Astrocyte (in vitro differentiated cells and primary cell): ENCODE measurements around the gene LAG3. TPM values are rescaled to one million over a fixed set of nuclear protein-coding genes. Genes with fewer than 3 reads are reported as not detected.

Source experiments
- DNase-seq: peaks from one replicate; pipeline ENCODE4 v3.0.0-alpha.2; 2010; ENCODE audit warnings: low read depth
- FAIRE-seq: peaks from 2 replicates; lab custom pipeline; 2011; peaks lifted over from hg19 to GRCh38; lab: Jason Lieb, UNC
- H2AFZ ChIP-seq: 2 replicates; pipeline ENCODE4 v1.6.0; 2012; ENCODE audit warnings: low read depth, low read length, inconsistent platforms
- H3K27ac ChIP-seq: 2 replicates; pipeline ENCODE4 v1.5.1; 2011; ENCODE audit warnings: low read depth, low read length, inconsistent platforms
- H3K27me3 ChIP-seq: 2 replicates; pipeline ENCODE4 v1.6.0; 2011; ENCODE audit warnings: low read length, inconsistent platforms; ENCODE audit not compliant: insufficient read depth
- H3K36me3 ChIP-seq: 2 replicates; pipeline ENCODE4 v1.5.1; 2011; ENCODE audit warnings: low read length, inconsistent platforms; ENCODE audit not compliant: insufficient read depth
- H3K4me1 ChIP-seq: 2 replicates; pipeline ENCODE4 v1.5.1; 2011; ENCODE audit warnings: low read length, inconsistent platforms; ENCODE audit not compliant: insufficient read depth
- H3K4me2 ChIP-seq: 2 replicates; pipeline ENCODE4 v1.6.0; 2012; ENCODE audit warnings: low read length, inconsistent platforms
- H3K4me3 ChIP-seq: 2 replicates; pipeline ENCODE4 v1.5.1; 2011; ENCODE audit warnings: low read depth, mild to moderate bottlenecking, low read length, inconsistent platforms; ENCODE audit not compliant: insufficient read depth
- H3K79me2 ChIP-seq: 2 replicates; pipeline ENCODE4 v1.6.0; 2012; ENCODE audit warnings: mild to moderate bottlenecking, low read length, inconsistent platforms; ENCODE audit not compliant: insufficient read depth
- H3K9ac ChIP-seq: 2 replicates; pipeline ENCODE4 v1.6.0; 2012; ENCODE audit warnings: mild to moderate bottlenecking, low read length, inconsistent platforms
- H3K9me3 ChIP-seq: 2 replicates; pipeline ENCODE4 v1.5.1; 2012; ENCODE audit warnings: low read depth, mild to moderate bottlenecking, low read length, inconsistent platforms; ENCODE audit not compliant: insufficient read depth
- H4K20me1 ChIP-seq: 2 replicates; pipeline ENCODE4 v1.6.0; 2012; ENCODE audit warnings: low read length, inconsistent platforms; ENCODE audit not compliant: insufficient read depth
- H3K27ac Mint-ChIP-seq: one replicate; pipeline ENCODE4 v1.8.0; 2021; ENCODE audit warnings: mild to moderate bottlenecking, mixed read lengths; ENCODE audit not compliant: unreplicated experiment
- H3K27me3 Mint-ChIP-seq: one replicate; pipeline ENCODE4 v1.8.0; 2021; ENCODE audit warnings: low read depth, mixed read lengths; ENCODE audit not compliant: unreplicated experiment
- H3K36me3 Mint-ChIP-seq: one replicate; pipeline ENCODE4 v1.8.0; 2021; ENCODE audit warnings: low read depth, mixed read lengths; ENCODE audit not compliant: unreplicated experiment
- H3K4me1 Mint-ChIP-seq: one replicate; pipeline ENCODE4 v1.8.0; 2021; ENCODE audit warnings: low read depth, mixed read lengths; ENCODE audit not compliant: unreplicated experiment
- H3K4me3 Mint-ChIP-seq: one replicate; pipeline ENCODE4 v1.8.0; 2021; ENCODE audit warnings: mild to moderate bottlenecking, moderate library complexity, mixed read lengths; ENCODE audit not compliant: unreplicated experiment
- H3K9me3 Mint-ChIP-seq: one replicate; pipeline ENCODE4 v1.8.0; 2021; ENCODE audit warnings: mild to moderate bottlenecking, mixed read lengths; ENCODE audit not compliant: unreplicated experiment
- EZH2 ChIP-seq: IDR thresholded peaks from 2 replicates; pipeline ENCODE4 v1.6.1; 2012; ENCODE audit warnings: mild to moderate bottlenecking, low read length, inconsistent platforms; ENCODE audit not compliant: insufficient read depth
- total RNA-seq: library from RNA; stranded (reverse); gene quantifications from 2 replicates; pipeline ENCODE4 v1.2.1, GENCODE V29; 2021
- TF ChIP-seq, protein P1 (sequence below): IDR thresholded peaks from 2 replicates; pipeline ENCODE4 v1.5.1; 2011; ENCODE audit warnings: low read depth, mild to moderate bottlenecking, inconsistent platforms, low read length, moderate library complexity; ENCODE audit not compliant: insufficient read depth

The LAG3 gene
- total RNA-seq, 1 donor from 2014 or later, result 2.0 TPM

DNA sequence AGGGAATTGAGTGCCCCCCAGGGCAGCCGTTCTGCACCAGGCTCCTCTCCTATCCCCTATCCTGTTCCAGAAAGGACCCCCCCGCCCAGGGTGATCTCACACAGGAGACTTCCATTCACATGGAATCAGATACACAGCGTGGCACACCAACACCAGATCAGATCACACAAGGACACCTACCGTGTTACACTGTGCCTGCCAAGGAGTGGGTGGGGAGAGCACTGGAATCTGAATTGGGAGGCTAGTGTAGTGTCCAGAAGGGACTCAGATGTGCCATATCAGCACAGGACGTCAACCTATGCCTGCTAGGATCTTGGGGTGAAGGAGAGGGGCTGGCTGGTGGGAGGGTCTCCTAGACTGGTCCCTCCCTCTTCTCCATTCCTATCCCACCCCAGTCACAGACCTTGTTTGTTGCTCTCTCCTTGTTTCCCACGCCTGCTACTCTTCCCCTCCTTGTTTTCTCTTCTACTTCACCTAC is 3.8 kb upstream of the LAG3 start:
- Mint-ChIP-seq H3K4me1 (peaks cover 26% of the 10 kb centered on the region), H3K27ac (peak overlapping the region; percentile 58), H3K4me3 (peak overlapping the region; percentile 95), H3K36me3 (peaks cover 22% of the 10 kb centered on the region), H3K9me3 (no peaks in the 10 kb centered on the region), H3K27me3 (peaks cover 5% of the 10 kb centered on the region)
- Histone ChIP-seq H3K4me3 (peak overlapping the region; percentile 95), H3K36me3 (peaks cover 16% of the 10 kb centered on the region), H3K4me2 (peak overlapping the region; percentile 94), H3K27me3 (no peaks in the 10 kb centered on the region), H3K4me1 (peaks cover 42% of the 10 kb centered on the region), H4K20me1 (peaks cover 53% of the 10 kb centered on the region), H3K9ac (peak overlapping the region; percentile 85), H3K79me2 (peaks cover 33% of the 10 kb centered on the region), H3K27ac (no peak overlapping the region), H2AFZ (no peak overlapping the region), H3K9me3 (no peaks in the 10 kb centered on the region)
- DNase-seq (no peak), FAIRE-seq (no peak)
- TF ChIP-seq, protein P1, sequence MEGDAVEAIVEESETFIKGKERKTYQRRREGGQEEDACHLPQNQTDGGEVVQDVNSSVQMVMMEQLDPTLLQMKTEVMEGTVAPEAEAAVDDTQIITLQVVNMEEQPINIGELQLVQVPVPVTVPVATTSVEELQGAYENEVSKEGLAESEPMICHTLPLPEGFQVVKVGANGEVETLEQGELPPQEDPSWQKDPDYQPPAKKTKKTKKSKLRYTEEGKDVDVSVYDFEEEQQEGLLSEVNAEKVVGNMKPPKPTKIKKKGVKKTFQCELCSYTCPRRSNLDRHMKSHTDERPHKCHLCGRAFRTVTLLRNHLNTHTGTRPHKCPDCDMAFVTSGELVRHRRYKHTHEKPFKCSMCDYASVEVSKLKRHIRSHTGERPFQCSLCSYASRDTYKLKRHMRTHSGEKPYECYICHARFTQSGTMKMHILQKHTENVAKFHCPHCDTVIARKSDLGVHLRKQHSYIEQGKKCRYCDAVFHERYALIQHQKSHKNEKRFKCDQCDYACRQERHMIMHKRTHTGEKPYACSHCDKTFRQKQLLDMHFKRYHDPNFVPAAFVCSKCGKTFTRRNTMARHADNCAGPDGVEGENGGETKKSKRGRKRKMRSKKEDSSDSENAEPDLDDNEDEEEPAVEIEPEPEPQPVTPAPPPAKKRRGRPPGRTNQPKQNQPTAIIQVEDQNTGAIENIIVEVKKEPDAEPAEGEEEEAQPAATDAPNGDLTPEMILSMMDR, result no peak
- TF ChIP-seq EZH2, result no peak

DNA sequence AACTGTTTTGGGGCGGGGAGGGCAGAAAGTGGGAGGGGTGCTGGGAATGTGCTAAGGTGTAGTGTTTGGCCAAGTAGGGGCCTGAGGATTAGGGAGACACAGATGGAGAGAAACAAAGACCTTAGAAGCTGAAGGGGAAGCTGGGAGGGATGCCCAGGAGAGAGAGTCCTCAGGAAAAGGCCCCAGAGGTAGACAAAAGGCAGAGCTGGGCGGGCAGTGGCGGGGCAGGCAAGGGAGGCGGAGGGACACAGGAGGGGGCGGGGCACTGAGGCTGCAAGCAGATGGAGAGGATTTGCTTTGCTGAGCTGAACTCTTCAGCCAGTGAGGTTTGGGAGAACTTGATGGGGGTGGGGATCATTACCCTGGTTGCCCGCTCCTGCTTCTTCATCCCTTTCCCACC is 3.3 kb upstream of the LAG3 start:
- peaks cover 24% of the 10 kb centered on the region for H3K4me1 Mint-ChIP-seq
- peaks cover 5% of the 10 kb centered on the region for H3K27me3 Mint-ChIP-seq

DNA sequence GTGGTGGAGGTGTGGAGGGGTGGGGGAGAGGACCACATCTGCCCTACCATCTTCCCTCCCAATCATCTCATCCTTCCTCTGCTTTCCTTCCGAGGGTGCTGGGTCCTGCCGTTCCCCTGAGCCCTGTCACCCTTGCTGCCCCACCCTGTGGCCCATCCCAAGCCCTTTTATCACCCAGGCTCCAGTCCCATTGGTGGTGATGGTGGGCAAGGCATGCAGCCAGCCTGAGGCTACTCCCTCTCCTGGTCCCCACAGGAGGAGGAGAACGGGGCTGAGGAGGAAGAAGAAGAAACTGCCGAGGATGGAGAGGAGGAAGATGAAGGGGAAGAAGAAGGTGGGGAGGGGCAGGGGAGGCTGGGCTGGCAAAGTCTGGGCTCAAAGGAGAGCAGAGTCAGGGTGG is 2.7 kb upstream of the LAG3 start:
- peaks cover 33% of the 10 kb centered on the region for H3K79me2 ChIP-seq
- no peaks in the 10 kb centered on the region for H3K9me3 ChIP-seq
- H3K9ac ChIP-seq, result no peak overlapping the region
- peak overlapping the region; percentile 94 for H3K4me2 ChIP-seq
- no peak overlapping the region for H2AFZ ChIP-seq
- Mint-ChIP-seq H3K4me1 (peaks cover 22% of the 10 kb centered on the region), H3K27ac (no peak overlapping the region), H3K27me3 (peaks cover 12% of the 10 kb centered on the region), H3K36me3 (peaks cover 25% of the 10 kb centered on the region), H3K4me3 (no peak overlapping the region), H3K9me3 (no peaks in the 10 kb centered on the region)
- no peak overlapping the region for H3K4me3 ChIP-seq
- H3K36me3 ChIP-seq, result peaks cover 16% of the 10 kb centered on the region
- H3K27ac ChIP-seq, result no peak overlapping the region
- FAIRE-seq (no peak), DNase-seq (no peak)
- no peaks in the 10 kb centered on the region for H3K27me3 ChIP-seq
- H3K4me1 ChIP-seq, result peaks cover 36% of the 10 kb centered on the region
- peaks cover 53% of the 10 kb centered on the region for H4K20me1 ChIP-seq
- TF ChIP-seq, protein P1, result no peak
- TF ChIP-seq EZH2, result no peak

More for the DNA sequence above, 3.3 kb upstream of the LAG3 start:
- Histone ChIP-seq H3K4me1 (peaks cover 37% of the 10 kb centered on the region), H3K9ac (peak overlapping the region; percentile 85), H3K36me3 (peaks cover 16% of the 10 kb centered on the region), H3K4me3 (peak overlapping the region; percentile 95), H3K79me2 (peaks cover 33% of the 10 kb centered on the region), H3K4me2 (peak overlapping the region; percentile 94), H3K27ac (no peak overlapping the region), H3K9me3 (no peaks in the 10 kb centered on the region), H2AFZ (no peak overlapping the region), H3K27me3 (no peaks in the 10 kb centered on the region), H4K20me1 (peaks cover 53% of the 10 kb centered on the region)
- Mint-ChIP-seq H3K27ac (peak overlapping the region; percentile 58), H3K9me3 (no peaks in the 10 kb centered on the region), H3K4me3 (peak overlapping the region; percentile 95), H3K36me3 (peaks cover 22% of the 10 kb centered on the region)
- peak; percentile 26 for DNase-seq
- TF ChIP-seq, protein P1, result no peak
- FAIRE-seq, result no peak
